OCI-LY1 (cell line): ENCODE data around the gene ADAMTS12.

ENCODE experiments used
- EZH2 ChIP-seq: fragments of 200-600 bp; sonication (generic), shearing (Covaris generic); IDR thresholded peaks from 2 replicates; pipeline ENCODE4 v1.8.0; 2017; ENCODE audit warnings: borderline replicate concordance, mixed run types, mild to moderate bottlenecking, antibody characterized with exemption, low read length, moderate library complexity, mixed read lengths
- TF ChIP-seq, protein P1 (sequence below): fragments of 200-600 bp; sonication (generic), shearing (Covaris generic); IDR thresholded peaks from 2 replicates; pipeline ENCODE4 v1.5.1; 2017; ENCODE audit warnings: mild to moderate bottlenecking, antibody characterized with exemption, low read length, moderate library complexity, mixed read lengths

GRCh38 chr5:33855396-33855795, 36.4 kb downstream of the ADAMTS12 start:
- TF ChIP-seq, protein P1, sequence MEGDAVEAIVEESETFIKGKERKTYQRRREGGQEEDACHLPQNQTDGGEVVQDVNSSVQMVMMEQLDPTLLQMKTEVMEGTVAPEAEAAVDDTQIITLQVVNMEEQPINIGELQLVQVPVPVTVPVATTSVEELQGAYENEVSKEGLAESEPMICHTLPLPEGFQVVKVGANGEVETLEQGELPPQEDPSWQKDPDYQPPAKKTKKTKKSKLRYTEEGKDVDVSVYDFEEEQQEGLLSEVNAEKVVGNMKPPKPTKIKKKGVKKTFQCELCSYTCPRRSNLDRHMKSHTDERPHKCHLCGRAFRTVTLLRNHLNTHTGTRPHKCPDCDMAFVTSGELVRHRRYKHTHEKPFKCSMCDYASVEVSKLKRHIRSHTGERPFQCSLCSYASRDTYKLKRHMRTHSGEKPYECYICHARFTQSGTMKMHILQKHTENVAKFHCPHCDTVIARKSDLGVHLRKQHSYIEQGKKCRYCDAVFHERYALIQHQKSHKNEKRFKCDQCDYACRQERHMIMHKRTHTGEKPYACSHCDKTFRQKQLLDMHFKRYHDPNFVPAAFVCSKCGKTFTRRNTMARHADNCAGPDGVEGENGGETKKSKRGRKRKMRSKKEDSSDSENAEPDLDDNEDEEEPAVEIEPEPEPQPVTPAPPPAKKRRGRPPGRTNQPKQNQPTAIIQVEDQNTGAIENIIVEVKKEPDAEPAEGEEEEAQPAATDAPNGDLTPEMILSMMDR, result no peak
- no peak for TF ChIP-seq EZH2
